Fibroblast of the aortic adventitia (primary cell): ENCODE results near the gene DCLK1. TPM values are rescaled to one million over a fixed set of nuclear protein-coding genes. Genes with fewer than 3 reads are reported as not detected.

Experiments used
- DNase-seq: peaks from one replicate; pipeline ENCODE4 v3.0.0-alpha.2; 2010; ENCODE audit warnings: low read depth
- H3K4me3 ChIP-seq: 2 replicates; pipeline ENCODE4 v1.5.1; 2011; ENCODE audit warnings: low read depth, mild to moderate bottlenecking, control low read depth, low read length, moderate library complexity
- CTCF ChIP-seq: IDR thresholded peaks from 2 replicates; pipeline ENCODE4 v1.5.1; 2011; ENCODE audit warnings: mild to moderate bottlenecking, low read length, control low read depth, inconsistent platforms; ENCODE audit not compliant: insufficient read depth
- total RNA-seq: library from RNA; depleted of rRNA; stranded (reverse); fragments of >200 nt; gene quantifications from 2 replicates; pipeline ENCODE4 v1.2.3, GENCODE V29; 2012; ENCODE audit warnings: low replicate concordance

Gene DCLK1
- total RNA-seq, 1 donor: 80.0 TPM

GRCh38 chr13:35920816-35921215 is 210.4 kb downstream of the DCLK1 start:
- H3K4me3 ChIP-seq: no peak overlapping the region
- DNase-seq: no peak
- TF ChIP-seq CTCF: no peak

- peak; percentile 13 for DNase-seq
- no peak overlapping the region for H3K4me3 ChIP-seq
Observed at GRCh38 chr13:35917942-35918645, 213.1 kb downstream of the DCLK1 start.

GRCh38 chr13:35917252-35917941 is 213.8 kb downstream of the DCLK1 start:
- H3K4me3 ChIP-seq: no peak overlapping the region
- no peak for TF ChIP-seq CTCF
- peak; percentile 26 for DNase-seq

More at GRCh38 chr13:35917942-35918645, 213.1 kb downstream of the DCLK1 start:
- TF ChIP-seq CTCF: no peak

GRCh38 chr13:35916146-35916545 is 215.0 kb downstream of the DCLK1 start:
- no peak for TF ChIP-seq CTCF
- no peak overlapping the region for H3K4me3 ChIP-seq
- DNase-seq: no peak

GRCh38 chr13:35914662-35915061 is 216.5 kb downstream of the DCLK1 start:
- no peak overlapping the region for H3K4me3 ChIP-seq
- DNase-seq: peak; percentile 38
- TF ChIP-seq CTCF: no peak

- no peak overlapping the region for H3K4me3 ChIP-seq
- no peak for TF ChIP-seq CTCF
- no peak for DNase-seq
Observed at GRCh38 chr13:35912841-35913240, 218.3 kb downstream of the DCLK1 start.
